Kidney epithelial cell (primary cell): ENCODE results near the gene MCL1. TPM values are rescaled to one million over a fixed set of nuclear protein-coding genes. Genes with fewer than 3 reads are reported as not detected.
"Not testable (repeated sequence)": the region's sequence is repeated elsewhere in the genome, so short reads cannot be mapped to it uniquely, and the experiment has no call there.

Experiments
- DNase-seq: peaks from one replicate; pipeline ENCODE4 v3.0.0-alpha.2; 2010; ENCODE audit warnings: low read depth
- H3K27me3 ChIP-seq: 2 replicates; pipeline ENCODE4 v1.6.0; 2011; ENCODE audit warnings: low read length; ENCODE audit not compliant: control insufficient read depth, insufficient read depth
- H3K36me3 ChIP-seq: 2 replicates; pipeline ENCODE4 v1.5.1; 2011; ENCODE audit warnings: low read length; ENCODE audit not compliant: control insufficient read depth, insufficient read depth
- H3K4me3 ChIP-seq: 2 replicates; pipeline ENCODE4 v1.5.1; 2011; ENCODE audit warnings: low read depth, mild to moderate bottlenecking, control low read depth, low read length
- CTCF ChIP-seq: IDR thresholded peaks from 2 replicates; pipeline ENCODE4 v1.5.1; 2011; ENCODE audit warnings: mild to moderate bottlenecking, moderate library complexity, low read length, control low read depth, inconsistent platforms; ENCODE audit not compliant: insufficient read depth, poor library complexity, severe bottlenecking
- total RNA-seq: library from RNA; depleted of rRNA; stranded (reverse); fragments of >200 nt; gene quantifications from 2 replicates; pipeline ENCODE4 v1.2.3, GENCODE V29; 2015

The MCL1 gene
- total RNA-seq, 1 donor from 2014 or later, result 206 TPM

- no peak for TF ChIP-seq CTCF
- Histone ChIP-seq H3K36me3 (peaks cover 8% of the 10 kb centered on the region), H3K4me3 (peak overlapping the region; percentile 99), H3K27me3 (no peaks in the 10 kb centered on the region)
- no peak for DNase-seq
Observed at GRCh38 chr1:150576794-150577556, 2.4 kb downstream of the MCL1 start.

GRCh38 chr1:150576367-150576711, 3.1 kb downstream of the MCL1 start:
- H3K36me3 ChIP-seq, result peaks cover 8% of the 10 kb centered on the region
- no peaks in the 10 kb centered on the region for H3K27me3 ChIP-seq
- peak overlapping the region; percentile 99 for H3K4me3 ChIP-seq
- no peak for TF ChIP-seq CTCF
- no peak for DNase-seq

DNA sequence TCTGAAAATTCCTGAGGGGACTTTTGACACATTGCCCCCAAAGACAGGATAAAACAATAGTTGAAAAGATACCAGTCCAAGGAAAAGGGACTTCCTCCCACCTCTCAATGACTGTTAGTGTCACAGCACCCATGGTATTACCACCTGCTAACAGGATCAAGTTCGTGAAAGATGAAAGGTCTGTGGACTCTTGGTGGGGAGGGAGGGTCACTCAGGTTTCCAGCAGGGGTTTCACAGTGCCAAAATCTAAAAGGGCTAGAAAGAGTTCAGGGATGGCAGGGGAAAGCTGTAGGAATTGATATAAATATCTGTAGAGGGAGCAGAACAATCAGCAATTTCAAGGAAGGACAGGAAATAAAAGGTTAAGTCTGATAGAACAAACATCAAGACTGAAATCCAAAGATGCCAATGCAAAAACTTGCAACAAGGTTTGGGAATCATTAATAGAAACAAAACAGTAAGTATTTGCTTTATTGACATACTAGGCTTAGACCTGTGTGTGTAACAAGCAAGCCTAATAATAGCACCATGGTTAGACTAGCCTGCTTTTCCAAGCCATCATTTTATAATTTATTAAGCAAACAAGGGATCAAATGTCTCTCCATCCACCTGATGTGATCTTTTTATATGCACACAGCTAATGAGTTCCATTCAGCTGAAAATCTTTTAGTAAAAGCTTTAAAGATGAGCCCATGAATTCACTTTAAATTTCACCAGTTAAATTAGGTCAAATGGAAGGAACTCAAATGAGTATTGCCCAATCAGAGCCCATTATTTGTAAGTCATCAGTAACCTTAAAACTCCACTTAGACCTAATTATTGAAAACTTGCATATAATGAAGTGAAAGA, 3.7 kb downstream of the MCL1 start:
- H3K36me3 ChIP-seq, result peaks cover 8% of the 10 kb centered on the region
- H3K27me3 ChIP-seq, result no peaks in the 10 kb centered on the region
- TF ChIP-seq CTCF, result no peak
- no peak for DNase-seq
- H3K4me3 ChIP-seq, result peak overlapping the region; percentile 99

DNA sequence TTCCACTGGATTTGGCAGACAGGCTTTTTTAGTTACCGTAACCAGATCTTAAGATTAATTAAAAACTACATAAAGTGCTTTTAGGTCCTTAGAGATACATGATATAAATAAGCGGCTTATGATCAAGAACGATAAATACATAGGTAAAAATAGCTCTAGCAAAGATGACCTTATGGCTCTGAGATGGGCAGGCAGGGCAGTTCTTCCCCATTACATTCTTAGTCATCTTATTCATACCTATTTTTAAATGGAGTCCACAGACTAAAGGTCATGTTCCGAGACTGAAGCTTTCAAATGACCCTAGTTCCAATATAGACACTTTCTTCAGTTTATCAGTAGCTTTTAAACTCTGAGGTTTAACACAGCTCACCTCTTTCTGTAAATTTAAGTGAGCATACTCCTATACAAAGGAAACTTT, 4.3 kb downstream of the MCL1 start:
- H3K27me3 ChIP-seq, result no peaks in the 10 kb centered on the region
- peaks cover 8% of the 10 kb centered on the region for H3K36me3 ChIP-seq
- no peak for DNase-seq
- TF ChIP-seq CTCF, result no peak
- H3K4me3 ChIP-seq, result peak overlapping the region; percentile 99

- peaks cover 8% of the 10 kb centered on the region for H3K36me3 ChIP-seq
- H3K4me3 ChIP-seq, result peak overlapping the region; percentile 99
- no peaks in the 10 kb centered on the region for H3K27me3 ChIP-seq
- TF ChIP-seq CTCF, result no peak
- no peak for DNase-seq
Observed at GRCh38 chr1:150574260-150575071, 4.9 kb downstream of the MCL1 start.

GRCh38 chr1:150573648-150574071, 5.8 kb downstream of the MCL1 start:
- H3K36me3 ChIP-seq, DNase-seq, H3K27me3 ChIP-seq, H3K4me3 ChIP-seq: not testable (repeated sequence)
